HL-60 (cell line): ENCODE measurements around the gene PCYT1B.

Experiments
- DNase-seq, 2 experiments: peaks; one replicate each; pipeline ENCODE4 v3.0.0-alpha.2; 2010 to 2020; ENCODE audit warnings: low read depth in 1 of 2, low spot score in 1 of 2
- H3K27ac ChIP-seq: fragments of 250-450 bp; sonication (Bioruptor Pico); replicated peaks from 2 replicates; pipeline ENCODE4 v1.5.1; 2020; ENCODE audit warnings: mild to moderate bottlenecking, moderate library complexity
- H3K27me3 ChIP-seq: fragments of 250-450 bp; sonication (Bioruptor Pico); 2 replicates; pipeline ENCODE4 v1.5.1; 2021; ENCODE audit warnings: mild to moderate bottlenecking, moderate library complexity; ENCODE audit not compliant: insufficient read depth, poor library complexity, severe bottlenecking
- H3K4me3 ChIP-seq: replicated peaks from 2 replicates; pipeline ENCODE4 v1.5.1; 2011; ENCODE audit warnings: mild to moderate bottlenecking, control low read depth, low read length; ENCODE audit not compliant: insufficient read depth
- GABPA ChIP-seq: IDR thresholded peaks from 2 replicates; pipeline ENCODE4 v1.6.1; 2012; ENCODE audit warnings: low read depth
- POLR2AphosphoS5 ChIP-seq: IDR thresholded peaks from 2 replicates; pipeline ENCODE4 v1.6.1; 2012; ENCODE audit warnings: low read depth
- SPI1 ChIP-seq: IDR thresholded peaks from 2 replicates; pipeline ENCODE4 v1.6.1; 2012; ENCODE audit warnings: low read depth, mild to moderate bottlenecking, borderline replicate concordance
- TF ChIP-seq, protein P1 (sequence below): IDR thresholded peaks from 2 replicates; pipeline ENCODE4 v1.6.1; 2012; ENCODE audit warnings: low read depth; ENCODE audit not compliant: insufficient replicate concordance
- TF ChIP-seq, protein P2 (sequence below): IDR thresholded peaks from one replicate; pipeline ENCODE4 v1.5.1; 2011; ENCODE audit warnings: low read length, control low read depth, inconsistent platforms; ENCODE audit not compliant: insufficient read depth

The PCYT1B gene

DNA sequence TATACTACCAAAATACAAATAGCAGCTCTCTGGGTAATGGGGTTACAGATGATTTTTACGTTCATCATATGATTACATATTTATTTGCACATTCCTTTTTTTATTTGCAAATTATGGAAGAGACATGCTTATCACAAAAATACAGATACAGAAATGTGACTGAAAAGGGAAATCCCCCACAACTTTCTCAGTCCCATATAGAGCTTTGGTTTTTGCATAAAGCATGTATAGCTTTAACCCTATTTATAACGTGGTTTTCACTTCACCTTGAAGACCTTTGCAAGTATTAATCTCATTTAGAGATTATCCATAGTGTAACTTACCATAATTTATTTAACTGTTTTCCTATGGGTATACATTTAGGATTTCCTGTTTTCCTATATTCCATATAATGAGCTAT, 126.7 kb downstream of the PCYT1B start:
- DNase-seq = no peak
- H3K4me3 ChIP-seq = no peak overlapping the region
- H3K27me3 ChIP-seq = no peaks in the 10 kb centered on the region
- no peak overlapping the region for H3K27ac ChIP-seq
- TF ChIP-seq GABPA = no peak
- TF ChIP-seq, protein P1, sequence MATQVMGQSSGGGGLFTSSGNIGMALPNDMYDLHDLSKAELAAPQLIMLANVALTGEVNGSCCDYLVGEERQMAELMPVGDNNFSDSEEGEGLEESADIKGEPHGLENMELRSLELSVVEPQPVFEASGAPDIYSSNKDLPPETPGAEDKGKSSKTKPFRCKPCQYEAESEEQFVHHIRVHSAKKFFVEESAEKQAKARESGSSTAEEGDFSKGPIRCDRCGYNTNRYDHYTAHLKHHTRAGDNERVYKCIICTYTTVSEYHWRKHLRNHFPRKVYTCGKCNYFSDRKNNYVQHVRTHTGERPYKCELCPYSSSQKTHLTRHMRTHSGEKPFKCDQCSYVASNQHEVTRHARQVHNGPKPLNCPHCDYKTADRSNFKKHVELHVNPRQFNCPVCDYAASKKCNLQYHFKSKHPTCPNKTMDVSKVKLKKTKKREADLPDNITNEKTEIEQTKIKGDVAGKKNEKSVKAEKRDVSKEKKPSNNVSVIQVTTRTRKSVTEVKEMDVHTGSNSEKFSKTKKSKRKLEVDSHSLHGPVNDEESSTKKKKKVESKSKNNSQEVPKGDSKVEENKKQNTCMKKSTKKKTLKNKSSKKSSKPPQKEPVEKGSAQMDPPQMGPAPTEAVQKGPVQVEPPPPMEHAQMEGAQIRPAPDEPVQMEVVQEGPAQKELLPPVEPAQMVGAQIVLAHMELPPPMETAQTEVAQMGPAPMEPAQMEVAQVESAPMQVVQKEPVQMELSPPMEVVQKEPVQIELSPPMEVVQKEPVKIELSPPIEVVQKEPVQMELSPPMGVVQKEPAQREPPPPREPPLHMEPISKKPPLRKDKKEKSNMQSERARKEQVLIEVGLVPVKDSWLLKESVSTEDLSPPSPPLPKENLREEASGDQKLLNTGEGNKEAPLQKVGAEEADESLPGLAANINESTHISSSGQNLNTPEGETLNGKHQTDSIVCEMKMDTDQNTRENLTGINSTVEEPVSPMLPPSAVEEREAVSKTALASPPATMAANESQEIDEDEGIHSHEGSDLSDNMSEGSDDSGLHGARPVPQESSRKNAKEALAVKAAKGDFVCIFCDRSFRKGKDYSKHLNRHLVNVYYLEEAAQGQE = no peak
- no peak for TF ChIP-seq SPI1
- TF ChIP-seq POLR2AphosphoS5 = no peak
- TF ChIP-seq, protein P2, sequence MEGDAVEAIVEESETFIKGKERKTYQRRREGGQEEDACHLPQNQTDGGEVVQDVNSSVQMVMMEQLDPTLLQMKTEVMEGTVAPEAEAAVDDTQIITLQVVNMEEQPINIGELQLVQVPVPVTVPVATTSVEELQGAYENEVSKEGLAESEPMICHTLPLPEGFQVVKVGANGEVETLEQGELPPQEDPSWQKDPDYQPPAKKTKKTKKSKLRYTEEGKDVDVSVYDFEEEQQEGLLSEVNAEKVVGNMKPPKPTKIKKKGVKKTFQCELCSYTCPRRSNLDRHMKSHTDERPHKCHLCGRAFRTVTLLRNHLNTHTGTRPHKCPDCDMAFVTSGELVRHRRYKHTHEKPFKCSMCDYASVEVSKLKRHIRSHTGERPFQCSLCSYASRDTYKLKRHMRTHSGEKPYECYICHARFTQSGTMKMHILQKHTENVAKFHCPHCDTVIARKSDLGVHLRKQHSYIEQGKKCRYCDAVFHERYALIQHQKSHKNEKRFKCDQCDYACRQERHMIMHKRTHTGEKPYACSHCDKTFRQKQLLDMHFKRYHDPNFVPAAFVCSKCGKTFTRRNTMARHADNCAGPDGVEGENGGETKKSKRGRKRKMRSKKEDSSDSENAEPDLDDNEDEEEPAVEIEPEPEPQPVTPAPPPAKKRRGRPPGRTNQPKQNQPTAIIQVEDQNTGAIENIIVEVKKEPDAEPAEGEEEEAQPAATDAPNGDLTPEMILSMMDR = no peak

DNA sequence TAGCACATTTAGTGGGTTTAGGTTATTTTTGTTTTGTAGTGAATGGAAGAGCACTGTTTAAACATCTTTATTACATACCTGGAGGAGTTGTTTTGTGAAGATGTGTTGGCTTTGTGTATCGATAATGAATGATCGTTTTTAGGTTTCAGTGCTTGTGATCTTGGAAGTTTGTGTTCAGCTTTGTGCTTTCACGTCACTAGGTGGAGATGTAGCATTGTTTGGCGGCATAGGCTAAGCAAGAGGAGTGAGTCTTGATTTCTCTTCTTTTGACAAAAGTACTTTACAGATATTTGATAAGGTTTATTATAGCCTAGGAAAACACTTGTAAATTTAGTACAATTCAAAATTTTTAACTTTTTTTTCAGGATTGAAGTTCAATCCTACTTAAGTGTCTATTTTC, 131.7 kb downstream of the PCYT1B start:
- Histone ChIP-seq H3K27ac (no peak overlapping the region), H3K4me3 (no peak overlapping the region), H3K27me3 (no peaks in the 10 kb centered on the region)
- no peak for DNase-seq
- TF ChIP-seq, protein P1 = no peak
- TF ChIP-seq POLR2AphosphoS5 (no peak), GABPA (no peak), SPI1 (no peak)
- TF ChIP-seq, protein P2 = no peak

DNA sequence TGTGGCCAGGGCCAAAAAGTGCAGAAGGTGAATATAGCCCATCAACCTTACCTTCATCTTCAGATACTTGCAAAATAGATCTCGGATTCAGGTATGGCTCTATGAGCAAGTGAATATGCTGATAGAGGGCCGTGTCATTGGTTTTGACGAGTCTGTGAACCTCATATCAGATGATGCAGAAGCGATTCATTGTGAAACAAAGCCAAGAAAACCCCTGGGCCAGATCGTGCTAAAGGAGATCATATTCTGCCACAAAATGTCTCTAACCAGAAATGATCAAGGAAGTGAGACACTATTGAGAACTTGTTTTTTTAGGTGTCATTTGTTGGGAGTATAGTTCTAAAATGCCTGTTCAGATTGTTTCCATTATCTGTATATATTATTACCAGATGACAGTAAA, 133.7 kb downstream of the PCYT1B start:
- Histone ChIP-seq H3K4me3 (no peak overlapping the region), H3K27me3 (no peaks in the 10 kb centered on the region), H3K27ac (no peak overlapping the region)
- TF ChIP-seq, protein P2 = no peak
- TF ChIP-seq POLR2AphosphoS5 (no peak), GABPA (no peak), SPI1 (no peak)
- TF ChIP-seq, protein P1 = no peak
- DNase-seq = no peak
